GM23248 (cell line): ENCODE data around the gene SCMH1. TPM values are rescaled to one million over a fixed set of nuclear protein-coding genes. Genes with fewer than 3 reads are reported as not detected.
"Not testable (repeated sequence)": the region's sequence is repeated elsewhere in the genome, so short reads cannot be mapped to it uniquely, and the experiment has no call there.

Source experiments
- DNase-seq: peaks from one replicate; pipeline ENCODE4 v3.0.0-alpha.2; 2015
- H2AFZ ChIP-seq: fragments of 200-600 bp; sonication (generic); 2 replicates; pipeline ENCODE4 v1.6.1; 2016; ENCODE audit warnings: antibody characterized with exemption
- H3F3A ChIP-seq: fragments of 200-600 bp; sonication (generic); 2 replicates; pipeline ENCODE4 v1.6.1; 2016; ENCODE audit warnings: mild to moderate bottlenecking, antibody characterized with exemption, mixed run types; ENCODE audit not compliant: insufficient read depth
- H3K27ac ChIP-seq: fragments of 200-600 bp; sonication (generic); 2 replicates; pipeline ENCODE4 v1.5.1; 2016; ENCODE audit warnings: mild to moderate bottlenecking
- H3K27me3 ChIP-seq: fragments of 200-600 bp; sonication (generic); replicated peaks from 2 replicates; pipeline ENCODE4 v1.6.1; 2016; ENCODE audit warnings: mild to moderate bottlenecking; ENCODE audit not compliant: insufficient read depth
- H3K36me3 ChIP-seq: fragments of 200-600 bp; sonication (generic); 2 replicates; pipeline ENCODE4 v1.6.1; 2016; ENCODE audit warnings: low read depth, mild to moderate bottlenecking
- H3K4me1 ChIP-seq: fragments of 200-600 bp; sonication (generic); 2 replicates; pipeline ENCODE4 v1.6.1; 2016; ENCODE audit warnings: mild to moderate bottlenecking; ENCODE audit not compliant: insufficient read depth
- H3K4me2 ChIP-seq: fragments of 200-600 bp; sonication (generic); one replicate; pipeline ENCODE4 v1.6.1; 2016; ENCODE audit warnings: mild to moderate bottlenecking; ENCODE audit not compliant: unreplicated experiment
- H3K4me3 ChIP-seq: fragments of 200-600 bp; sonication (generic); 2 replicates; pipeline ENCODE4 v1.5.1; 2016; ENCODE audit warnings: mild to moderate bottlenecking
- H3K79me2 ChIP-seq: fragments of 200-600 bp; sonication (generic); 2 replicates; pipeline ENCODE4 v1.6.1; 2016; ENCODE audit warnings: mild to moderate bottlenecking; ENCODE audit not compliant: insufficient read depth
- H3K9ac ChIP-seq: fragments of 200-600 bp; sonication (generic); 2 replicates; pipeline ENCODE4 v1.6.1; 2016; ENCODE audit warnings: mild to moderate bottlenecking
- H3K9me2 ChIP-seq: fragments of 200-600 bp; sonication (generic); 2 replicates; pipeline ENCODE4 v1.6.1; 2016; ENCODE audit warnings: mixed run types, mild to moderate bottlenecking, moderate library complexity; ENCODE audit not compliant: insufficient read depth
- H3K9me3 ChIP-seq: fragments of 200-600 bp; sonication (generic); one replicate; pipeline ENCODE4 v1.6.1; 2017; ENCODE audit warnings: low read depth
- H4K20me1 ChIP-seq: fragments of 200-600 bp; sonication (generic); 2 replicates; pipeline ENCODE4 v1.6.0; 2016; ENCODE audit not compliant: insufficient read depth
- EZH2 ChIP-seq: fragments of 200-600 bp; sonication (generic); IDR thresholded peaks from 2 replicates; pipeline ENCODE4 v1.6.1; 2018; ENCODE audit warnings: antibody characterized with exemption, mild to moderate bottlenecking; ENCODE audit not compliant: insufficient read depth, poor library complexity, severe bottlenecking
- EZH2phosphoT487 ChIP-seq: fragments of 200-600 bp; sonication (generic); IDR thresholded peaks from 2 replicates; pipeline ENCODE4 v1.6.1; 2018; ENCODE audit warnings: antibody characterized with exemption, moderate library complexity, mild to moderate bottlenecking, low read depth; ENCODE audit not compliant: insufficient read depth
- WGBS, 2 experiments: methylation state at CpG; one replicate each; pipeline ENCODE4 v1.1.6; 2015 to 2017; ENCODE audit warnings: low lambda C conversion rate in 2 of 2, low coverage in 1 of 2; ENCODE audit errors: missing lambda C conversion rate in 2 of 2; 5-methylcytosine and 5-hydroxymethylcytosine counted together
- in situ Hi-C: fragments of 300-500 bp; cut with MboI; formaldehyde crosslinking; loops from 2 replicates; pipeline ENCODE4 v1.15.0; 2020
- polyA plus RNA-seq: library from polyadenylated mRNA; unstranded; fragments of >200 nt; fragmentation: Nextera tagmentation; extraction: Ambion mirVana; gene quantifications from 2 replicates; pipeline ENCODE4 v1.2.1, GENCODE V29; 2016
- total RNA-seq: library from RNA; depleted of rRNA; stranded (reverse); fragments of >200 nt; shearing (Covaris generic); gene quantifications from 2 replicates; pipeline ENCODE4 v1.2.3, GENCODE V29; 2014

SCMH1 gene
- total and polyA plus RNA-seq, 2 experiments from 2014 or later: 10.8 to 16.6 TPM

DNA sequence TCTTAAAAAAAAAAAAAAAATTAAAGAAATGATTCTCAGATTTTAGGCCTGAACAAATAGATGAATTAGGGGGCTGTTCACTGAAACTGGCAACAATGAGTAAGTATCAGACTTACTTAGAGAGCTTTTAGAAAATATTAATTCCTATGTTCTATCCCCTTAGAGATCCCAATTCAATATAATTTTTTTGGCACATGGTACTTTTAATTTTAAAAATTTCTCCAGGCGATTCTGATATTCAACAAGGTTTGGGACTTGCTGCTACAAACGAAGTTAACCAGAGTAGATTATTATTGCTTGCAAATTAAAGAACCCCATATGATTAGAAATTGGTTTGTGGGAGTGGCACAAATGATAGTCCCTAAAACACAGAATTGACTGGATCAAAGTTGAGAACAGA, 11.4 kb downstream of the SCMH1 start:
- H3K9ac ChIP-seq: no peak overlapping the region
- H3K27me3 ChIP-seq: no peaks in the 10 kb centered on the region
- WGBS, 2 experiments: 95 to 96% methylated on average over 2 of the region's 2 CpGs
- no peak for DNase-seq
- TF ChIP-seq EZH2phosphoT487 (no peak), EZH2 (no peak)
- no peaks in the 10 kb centered on the region for H3K9me3 ChIP-seq
- H3K9me2 ChIP-seq: no peaks in the 10 kb centered on the region
- H3K79me2 ChIP-seq: peaks cover 89% of the 10 kb centered on the region
- no peaks in the 10 kb centered on the region for H3F3A ChIP-seq
- H3K4me1 ChIP-seq: peaks cover 5% of the 10 kb centered on the region; the same call in 1 of the 2 replicates
- no peak overlapping the region for H2AFZ ChIP-seq
- no peak overlapping the region for H3K27ac ChIP-seq
- no peaks in the 10 kb centered on the region for H3K36me3 ChIP-seq
- no peak overlapping the region for H3K4me2 ChIP-seq
- no peaks in the 10 kb centered on the region; the same call in 1 of the 2 replicates for H4K20me1 ChIP-seq
- H3K4me3 ChIP-seq: no peak overlapping the region
- in situ Hi-C loops: no loop called here

DNA sequence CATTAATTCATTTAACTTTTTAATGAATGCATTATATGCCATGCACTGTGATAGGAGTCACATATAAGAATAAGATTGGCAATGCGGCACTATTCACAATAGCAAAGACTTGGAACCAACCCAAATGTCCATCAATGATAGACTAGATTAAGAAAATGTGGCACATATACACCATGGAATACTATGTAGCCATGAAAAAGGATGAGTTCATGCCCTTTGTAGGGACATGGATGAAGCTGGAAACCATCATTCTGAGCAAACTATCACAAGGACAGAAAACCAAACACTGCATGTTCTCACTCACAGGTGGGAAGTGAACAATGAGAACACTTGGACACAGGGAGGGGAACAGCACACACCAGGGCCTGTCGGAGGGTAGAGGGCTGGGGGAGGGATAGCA, 12.9 kb downstream of the SCMH1 start:
- H3K4me2 ChIP-seq, H4K20me1 ChIP-seq, H2AFZ ChIP-seq, H3K27me3 ChIP-seq, H3K4me1 ChIP-seq, DNase-seq, H3K9ac ChIP-seq, H3K9me2 ChIP-seq, H3K9me3 ChIP-seq, in situ Hi-C loops, H3K27ac ChIP-seq, H3K4me3 ChIP-seq, H3K36me3 ChIP-seq, H3F3A ChIP-seq: not testable (repeated sequence)
- peaks cover 89% of the 10 kb centered on the region for H3K79me2 ChIP-seq
- 98 to 100% methylated on average over 2 of the region's 2 CpGs for WGBS, 2 experiments

DNA sequence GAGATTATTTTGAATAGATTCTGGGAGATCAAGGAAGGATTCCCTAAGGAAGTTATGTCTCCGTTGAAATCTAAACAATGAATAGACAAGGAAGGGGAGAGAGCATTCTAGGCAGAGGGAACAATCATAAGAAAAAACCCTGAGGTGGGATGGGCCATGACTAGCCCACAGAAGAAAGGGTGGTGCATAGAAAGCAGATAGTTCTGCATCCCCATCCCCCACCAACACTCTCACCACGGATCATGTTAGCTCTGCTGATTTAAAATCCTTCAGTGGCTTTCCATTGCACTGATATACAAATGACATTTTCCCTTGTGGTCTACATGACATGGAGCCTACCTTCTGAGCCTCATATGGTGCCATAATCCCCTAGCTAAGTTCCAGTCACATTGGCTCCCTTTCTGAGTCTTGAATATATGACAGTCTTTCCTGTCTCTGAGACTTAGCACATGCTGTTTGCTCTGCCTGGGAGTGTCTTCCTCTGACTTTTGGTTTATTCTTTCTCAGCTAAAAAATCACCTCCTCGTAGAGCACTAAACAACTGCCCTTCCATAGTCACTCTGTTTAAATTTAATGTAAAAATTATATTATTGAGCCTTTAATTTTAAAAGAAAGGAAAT, 15.2 kb downstream of the SCMH1 start:
- H4K20me1 ChIP-seq: no peaks in the 10 kb centered on the region; the same call in 1 of the 2 replicates
- H3K4me2 ChIP-seq: no peak overlapping the region
- no peak overlapping the region for H3K9ac ChIP-seq
- TF ChIP-seq EZH2 (no peak), EZH2phosphoT487 (no peak)
- no peaks in the 10 kb centered on the region for H3F3A ChIP-seq
- WGBS, 2 experiments: 79 to 87% methylated on average over 3 of the region's 3 CpGs
- H3K79me2 ChIP-seq: peaks cover 86% of the 10 kb centered on the region
- in situ Hi-C loops: no loop called here
- no peaks in the 10 kb centered on the region for H3K36me3 ChIP-seq
- H3K9me3 ChIP-seq: no peaks in the 10 kb centered on the region
- DNase-seq: no peak
- no peak overlapping the region for H3K27ac ChIP-seq
- H3K9me2 ChIP-seq: no peaks in the 10 kb centered on the region
- H3K4me3 ChIP-seq: no peak overlapping the region
- H3K27me3 ChIP-seq: no peaks in the 10 kb centered on the region
- H3K4me1 ChIP-seq: no peaks in the 10 kb centered on the region
- no peak overlapping the region for H2AFZ ChIP-seq

DNA sequence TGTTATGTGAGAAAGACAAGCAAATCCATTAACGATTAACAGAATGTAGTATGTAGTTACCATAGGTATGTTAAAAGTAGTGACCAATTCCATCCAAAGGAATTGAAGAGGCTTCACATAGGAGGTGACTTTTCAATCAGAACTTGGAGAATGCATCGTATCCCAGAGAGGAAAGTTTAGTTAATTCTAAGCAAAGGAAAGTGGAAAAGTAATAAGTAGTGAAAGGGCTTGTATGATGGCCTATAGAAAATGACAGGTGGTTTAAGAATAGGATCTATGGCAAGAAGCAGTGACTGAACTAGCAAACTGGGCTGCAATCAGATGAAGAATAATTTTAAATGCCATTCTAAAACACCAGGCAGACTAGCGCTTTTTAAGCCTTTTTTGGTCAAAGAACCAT, 16.6 kb downstream of the SCMH1 start:
- no peaks in the 10 kb centered on the region; the same call in 1 of the 2 replicates for H4K20me1 ChIP-seq
- no peaks in the 10 kb centered on the region for H3K36me3 ChIP-seq
- no peaks in the 10 kb centered on the region for H3K9me3 ChIP-seq
- H3K9me2 ChIP-seq: no peaks in the 10 kb centered on the region
- H3F3A ChIP-seq: no peaks in the 10 kb centered on the region
- H3K4me3 ChIP-seq: no peak overlapping the region
- H3K9ac ChIP-seq: no peak overlapping the region
- H3K27me3 ChIP-seq: no peaks in the 10 kb centered on the region
- no peak overlapping the region for H2AFZ ChIP-seq
- H3K4me2 ChIP-seq: no peak overlapping the region
- no peak for TF ChIP-seq EZH2phosphoT487
- TF ChIP-seq EZH2: no peak
- in situ Hi-C loops: no loop called here
- H3K79me2 ChIP-seq: peaks cover 79% of the 10 kb centered on the region
- H3K27ac ChIP-seq: no peak overlapping the region
- H3K4me1 ChIP-seq: no peaks in the 10 kb centered on the region
- 82 to 83% methylated on average over 3 of the region's 3 CpGs for WGBS, 2 experiments
- DNase-seq: no peak

DNA sequence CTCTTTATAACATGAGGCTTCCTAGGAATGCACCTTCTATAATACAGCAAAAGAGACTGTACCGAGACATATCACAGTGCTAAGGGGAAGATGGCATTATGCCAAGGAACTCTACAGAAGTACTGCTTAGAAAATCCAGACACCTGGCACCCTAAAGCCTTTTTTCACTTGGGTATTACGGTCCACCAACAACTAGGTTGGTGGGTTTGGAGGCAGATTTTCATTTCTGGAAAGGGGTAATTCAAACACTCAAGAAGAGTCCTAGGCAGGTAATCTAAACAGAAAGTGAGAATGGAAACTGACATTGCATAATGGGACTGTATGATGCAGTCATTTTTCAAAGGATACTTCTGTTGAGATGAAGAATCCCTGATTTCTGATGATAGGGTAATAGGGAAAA, 19.6 kb downstream of the SCMH1 start:
- peaks cover 66% of the 10 kb centered on the region for H3K79me2 ChIP-seq
- H4K20me1 ChIP-seq: no peaks in the 10 kb centered on the region; the same call in 1 of the 2 replicates
- in situ Hi-C loops: no loop called here
- no peak overlapping the region for H3K9ac ChIP-seq
- H3K4me1 ChIP-seq: no peaks in the 10 kb centered on the region
- no peaks in the 10 kb centered on the region for H3K36me3 ChIP-seq
- H2AFZ ChIP-seq: no peak overlapping the region
- WGBS, 2 experiments: 83 to 85% methylated on average over 2 of the region's 2 CpGs
- no peaks in the 10 kb centered on the region for H3K27me3 ChIP-seq
- H3F3A ChIP-seq: no peaks in the 10 kb centered on the region
- H3K9me2 ChIP-seq: no peaks in the 10 kb centered on the region
- TF ChIP-seq EZH2 (no peak), EZH2phosphoT487 (no peak)
- H3K27ac ChIP-seq: no peak overlapping the region
- no peak overlapping the region for H3K4me2 ChIP-seq
- H3K9me3 ChIP-seq: no peaks in the 10 kb centered on the region
- no peak overlapping the region for H3K4me3 ChIP-seq
- no peak for DNase-seq
